ENCODE data around the gene WNT5A. TPM values are rescaled to one million over a fixed set of nuclear protein-coding genes. Genes with fewer than 3 reads are reported as not detected.

WNT5A gene
- total RNA-seq, 1 donor from 2014 or later, result 45.8 TPM

DNA sequence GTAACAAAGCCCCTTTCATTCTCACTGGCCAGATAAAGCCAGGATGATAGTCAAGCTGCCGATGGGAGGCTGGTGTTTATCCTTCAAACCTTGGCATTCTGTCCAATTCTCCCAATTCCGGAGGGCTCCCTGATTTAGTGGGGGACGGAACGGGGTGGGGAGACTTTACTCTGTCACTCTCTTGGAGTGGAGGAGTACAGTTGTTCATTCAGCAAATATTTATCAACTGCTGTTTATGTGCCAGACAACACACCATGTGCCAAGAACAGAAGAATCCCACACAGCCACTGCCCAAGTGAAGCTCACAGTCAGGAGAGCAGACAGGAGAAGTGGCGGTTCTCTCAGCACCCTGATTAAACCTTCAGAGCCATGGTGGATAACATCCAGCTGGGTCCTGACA, 63.3 kb downstream of the WNT5A start:
- DNase-seq (ENCODE audit: low read depth), result no peak
- Mint-ChIP-seq H3K27ac (ENCODE audit: unreplicated experiment) (no peak overlapping the region), H3K4me1 (ENCODE audit: low read depth, unreplicated experiment) (no peaks in the 10 kb centered on the region), H3K27me3 (ENCODE audit: low read depth, unreplicated experiment) (no peaks in the 10 kb centered on the region), H3K9me3 (ENCODE audit: unreplicated experiment) (peaks cover 2% of the 10 kb centered on the region), H3K36me3 (ENCODE audit: low read depth, unreplicated experiment) (no peaks in the 10 kb centered on the region), H3K4me3 (ENCODE audit: unreplicated experiment) (no peak overlapping the region)
- no peaks in the 10 kb centered on the region for H3K79me2 ChIP-seq (ENCODE audit: insufficient read depth, low read length)
- peaks cover 6% of the 10 kb centered on the region for H3K4me1 ChIP-seq (ENCODE audit: insufficient read depth, low read length)
- no peak overlapping the region for H3K9ac ChIP-seq (ENCODE audit: low read length)
- H3K9me3 ChIP-seq (ENCODE audit: insufficient read depth, low read depth, low read length), result no peaks in the 10 kb centered on the region
- H3K4me3 ChIP-seq (ENCODE audit: insufficient read depth, low read depth, low read length), result no peak overlapping the region
- no peak overlapping the region for H3K4me2 ChIP-seq (ENCODE audit: low read length)
- no peaks in the 10 kb centered on the region for H3K27me3 ChIP-seq (ENCODE audit: insufficient read depth, low read length)
- H4K20me1 ChIP-seq (ENCODE audit: insufficient read depth, low read length), result no peaks in the 10 kb centered on the region
- H2AFZ ChIP-seq (ENCODE audit: low read depth, low read length), result no peak overlapping the region
- FAIRE-seq, result no peak
- no peak for TF ChIP-seq CTCF (IDR thresholded peaks at IDR 0.05; ENCODE audit: insufficient read depth, low read depth, low read length)
- no peak for TF ChIP-seq EZH2 (IDR thresholded peaks at IDR 0.05; ENCODE audit: insufficient read depth, low read length)
- H3K27ac ChIP-seq (ENCODE audit: low read depth, low read length), result no peak overlapping the region
- no peaks in the 10 kb centered on the region for H3K36me3 ChIP-seq (ENCODE audit: insufficient read depth, low read length)

DNA sequence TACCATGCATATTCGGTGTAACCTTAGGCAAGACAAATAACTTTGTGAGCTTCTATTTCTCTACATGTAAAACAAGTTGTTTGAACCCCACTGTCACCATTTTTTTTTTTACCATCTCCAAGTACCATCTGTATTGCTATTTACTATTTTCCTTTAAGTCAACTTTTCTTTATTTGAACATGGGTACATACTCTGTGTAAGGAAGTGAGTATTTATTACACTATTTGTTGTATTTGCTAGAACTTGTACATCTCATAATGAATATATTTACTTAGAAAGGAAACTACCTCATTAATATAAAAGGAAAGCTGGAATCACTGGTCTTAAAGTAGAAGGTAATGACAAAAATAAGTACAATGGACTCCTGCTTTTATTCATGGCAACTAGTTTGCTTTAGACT, 69.9 kb downstream of the WNT5A start:
- H3K4me3 Mint-ChIP-seq (ENCODE audit: unreplicated experiment), result no peak overlapping the region
- Histone ChIP-seq H3K27ac (ENCODE audit: low read depth, low read length) (no peak overlapping the region), H3K4me2 (ENCODE audit: low read length) (no peak overlapping the region), H3K9ac (ENCODE audit: low read length) (no peak overlapping the region), H2AFZ (ENCODE audit: low read depth, low read length) (no peak overlapping the region), H4K20me1 (ENCODE audit: insufficient read depth, low read length) (no peaks in the 10 kb centered on the region), H3K79me2 (ENCODE audit: insufficient read depth, low read length) (no peaks in the 10 kb centered on the region), H3K27me3 (ENCODE audit: insufficient read depth, low read length) (no peaks in the 10 kb centered on the region), H3K4me3 (ENCODE audit: insufficient read depth, low read depth, low read length) (no peak overlapping the region), H3K4me1 (ENCODE audit: insufficient read depth, low read length) (peaks cover 13% of the 10 kb centered on the region), H3K9me3 (ENCODE audit: insufficient read depth, low read depth, low read length) (no peaks in the 10 kb centered on the region), H3K36me3 (ENCODE audit: insufficient read depth, low read length) (no peaks in the 10 kb centered on the region)
- H3K27ac Mint-ChIP-seq (ENCODE audit: unreplicated experiment), result no peak overlapping the region
- H3K27me3 Mint-ChIP-seq (ENCODE audit: low read depth, unreplicated experiment), result no peaks in the 10 kb centered on the region
- TF ChIP-seq CTCF (IDR thresholded peaks at IDR 0.05; ENCODE audit: insufficient read depth, low read depth, low read length), result no peak
- no peak for TF ChIP-seq EZH2 (IDR thresholded peaks at IDR 0.05; ENCODE audit: insufficient read depth, low read length)
- H3K4me1 Mint-ChIP-seq (ENCODE audit: low read depth, unreplicated experiment), result peaks cover 9% of the 10 kb centered on the region
- DNase-seq (ENCODE audit: low read depth), result no peak
- FAIRE-seq, result no peak
- no peaks in the 10 kb centered on the region for H3K36me3 Mint-ChIP-seq (ENCODE audit: low read depth, unreplicated experiment)
- H3K9me3 Mint-ChIP-seq (ENCODE audit: unreplicated experiment), result no peaks in the 10 kb centered on the region

DNA sequence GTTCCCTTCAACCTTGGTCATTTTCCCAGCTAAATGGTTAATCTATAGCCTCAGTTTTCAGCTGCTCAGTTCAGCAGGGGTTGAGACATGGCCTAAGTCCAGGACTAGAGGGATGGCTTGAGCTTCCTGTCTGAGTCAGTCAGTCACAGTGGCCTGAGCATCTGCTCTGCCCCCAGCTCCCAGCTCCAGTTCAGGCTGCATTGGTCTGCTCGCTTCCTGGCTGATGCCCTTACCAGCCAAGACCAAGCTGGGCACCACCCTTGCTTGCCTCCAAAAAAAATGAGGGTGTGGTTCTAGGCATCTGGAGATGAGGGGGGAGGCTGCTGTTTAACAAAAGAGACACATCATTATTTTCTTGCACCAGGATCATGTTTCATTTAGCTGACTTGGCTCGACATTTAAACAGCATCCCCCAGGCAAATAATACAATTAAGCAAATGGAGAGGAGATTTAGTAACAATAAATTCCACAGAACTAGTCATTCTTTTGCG, 70.7 kb downstream of the WNT5A start:
- Histone ChIP-seq H3K36me3 (ENCODE audit: insufficient read depth, low read length) (no peaks in the 10 kb centered on the region), H3K4me3 (ENCODE audit: insufficient read depth, low read depth, low read length) (no peak overlapping the region), H3K27me3 (ENCODE audit: insufficient read depth, low read length) (no peaks in the 10 kb centered on the region), H3K79me2 (ENCODE audit: insufficient read depth, low read length) (no peaks in the 10 kb centered on the region), H4K20me1 (ENCODE audit: insufficient read depth, low read length) (no peaks in the 10 kb centered on the region), H3K9me3 (ENCODE audit: insufficient read depth, low read depth, low read length) (no peaks in the 10 kb centered on the region), H3K4me2 (ENCODE audit: low read length) (peak overlapping the region; percentile 46), H3K27ac (ENCODE audit: low read depth, low read length) (no peak overlapping the region), H3K4me1 (ENCODE audit: insufficient read depth, low read length) (peaks cover 13% of the 10 kb centered on the region), H2AFZ (ENCODE audit: low read depth, low read length) (no peak overlapping the region), H3K9ac (ENCODE audit: low read length) (peak overlapping the region; percentile 2)
- Mint-ChIP-seq H3K4me3 (ENCODE audit: unreplicated experiment) (no peak overlapping the region), H3K4me1 (ENCODE audit: low read depth, unreplicated experiment) (peaks cover 9% of the 10 kb centered on the region), H3K27ac (ENCODE audit: unreplicated experiment) (no peak overlapping the region), H3K36me3 (ENCODE audit: low read depth, unreplicated experiment) (no peaks in the 10 kb centered on the region), H3K27me3 (ENCODE audit: low read depth, unreplicated experiment) (no peaks in the 10 kb centered on the region), H3K9me3 (ENCODE audit: unreplicated experiment) (no peaks in the 10 kb centered on the region)
- TF ChIP-seq EZH2 (IDR thresholded peaks at IDR 0.05; ENCODE audit: insufficient read depth, low read length) (no peak), CTCF (IDR thresholded peaks at IDR 0.05; ENCODE audit: insufficient read depth, low read depth, low read length) (no peak)
- peak; percentile 62 for FAIRE-seq
- peak; percentile 85 for DNase-seq (ENCODE audit: low read depth)

Data from astrocyte (in vitro differentiated cells and primary cell).